HG03025 (cell line): Measurements from ENCODE around the gene SYTL3.
"Not testable (repeated sequence)": the region's sequence is repeated elsewhere in the genome, so short reads cannot be mapped to it uniquely, and the experiment has no call there.

ENCODE experiments used
- ATAC-seq: cut with Tn5 transposase; IDR thresholded peaks from one replicate; pipeline ENCODE4 v1.9.1; 2021; ENCODE audit warnings: mild to moderate bottlenecking, moderate library complexity; ENCODE audit not compliant: unreplicated experiment, low FRiP score

The SYTL3 gene

DNA sequence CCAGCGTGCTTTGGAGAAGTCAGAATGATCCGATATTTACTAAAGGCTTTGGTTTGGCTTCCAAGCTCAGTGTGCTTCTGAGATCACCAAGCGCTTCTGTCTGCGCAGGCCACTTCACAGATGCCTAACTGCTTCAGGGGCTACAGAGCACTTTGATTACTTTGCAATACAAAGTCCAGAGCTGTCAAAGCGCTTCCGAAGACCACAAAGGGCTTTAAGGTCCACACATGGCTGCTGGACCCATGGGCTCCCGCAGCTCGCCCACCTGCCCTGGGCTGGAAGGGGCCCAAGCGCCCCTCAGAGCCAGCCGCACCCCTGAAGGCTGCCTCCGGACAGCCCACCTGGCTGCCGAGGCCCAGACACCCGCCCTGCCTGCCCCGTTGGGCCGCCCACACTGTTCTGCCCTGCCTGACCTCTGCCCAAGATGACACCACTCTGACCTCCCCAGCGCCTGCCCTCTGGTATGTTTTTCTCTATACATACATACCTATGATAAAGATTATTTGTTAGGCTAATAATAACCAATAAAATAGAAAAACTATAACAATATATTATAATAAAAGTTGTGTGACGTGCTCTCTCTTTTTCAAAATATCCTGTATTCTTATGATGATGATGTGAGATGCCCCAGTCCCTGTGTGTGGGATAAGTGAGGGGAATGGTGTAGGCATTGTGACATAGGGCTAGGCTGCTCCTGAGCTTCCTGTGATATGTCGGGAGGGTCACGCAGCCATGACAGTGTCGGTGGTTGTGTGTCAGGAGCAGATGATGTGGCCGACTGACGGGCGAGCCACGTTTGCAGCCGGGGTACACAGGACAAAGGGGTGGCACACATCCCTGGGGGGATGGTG lies 27.9 kb upstream of the SYTL3 start:
- ATAC-seq: no peak

DNA sequence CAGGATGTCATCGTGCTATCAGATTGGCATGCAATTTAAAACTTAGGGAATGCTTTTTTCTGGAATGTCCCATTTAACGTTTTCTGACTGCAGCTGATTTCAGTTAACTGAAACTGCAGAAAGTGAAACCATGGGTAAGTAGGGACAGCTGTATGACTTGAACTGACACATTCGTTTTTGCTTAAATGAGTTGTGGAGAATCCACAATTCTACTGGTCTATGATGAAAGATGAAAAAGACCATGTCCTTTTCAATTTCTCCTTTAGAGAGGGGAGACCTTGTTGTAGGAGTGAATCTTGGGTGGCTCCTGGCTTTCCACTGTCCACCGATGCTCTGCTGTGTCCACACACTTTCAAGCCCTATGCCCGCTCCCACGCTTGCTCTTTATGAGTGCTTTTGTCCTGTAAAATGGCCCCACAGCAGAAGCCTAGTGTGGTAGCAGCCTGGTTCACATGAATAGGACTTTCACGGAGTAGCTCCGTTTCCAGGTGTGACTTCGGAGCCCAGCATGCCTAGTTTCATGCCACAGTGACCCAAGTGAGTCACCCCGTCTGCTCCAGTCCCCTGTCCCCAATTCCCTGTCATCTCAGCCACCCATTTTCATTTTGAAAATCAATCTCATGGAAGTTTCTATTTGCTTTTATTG lies 27.2 kb upstream of the SYTL3 start:
- ATAC-seq: no peak

DNA sequence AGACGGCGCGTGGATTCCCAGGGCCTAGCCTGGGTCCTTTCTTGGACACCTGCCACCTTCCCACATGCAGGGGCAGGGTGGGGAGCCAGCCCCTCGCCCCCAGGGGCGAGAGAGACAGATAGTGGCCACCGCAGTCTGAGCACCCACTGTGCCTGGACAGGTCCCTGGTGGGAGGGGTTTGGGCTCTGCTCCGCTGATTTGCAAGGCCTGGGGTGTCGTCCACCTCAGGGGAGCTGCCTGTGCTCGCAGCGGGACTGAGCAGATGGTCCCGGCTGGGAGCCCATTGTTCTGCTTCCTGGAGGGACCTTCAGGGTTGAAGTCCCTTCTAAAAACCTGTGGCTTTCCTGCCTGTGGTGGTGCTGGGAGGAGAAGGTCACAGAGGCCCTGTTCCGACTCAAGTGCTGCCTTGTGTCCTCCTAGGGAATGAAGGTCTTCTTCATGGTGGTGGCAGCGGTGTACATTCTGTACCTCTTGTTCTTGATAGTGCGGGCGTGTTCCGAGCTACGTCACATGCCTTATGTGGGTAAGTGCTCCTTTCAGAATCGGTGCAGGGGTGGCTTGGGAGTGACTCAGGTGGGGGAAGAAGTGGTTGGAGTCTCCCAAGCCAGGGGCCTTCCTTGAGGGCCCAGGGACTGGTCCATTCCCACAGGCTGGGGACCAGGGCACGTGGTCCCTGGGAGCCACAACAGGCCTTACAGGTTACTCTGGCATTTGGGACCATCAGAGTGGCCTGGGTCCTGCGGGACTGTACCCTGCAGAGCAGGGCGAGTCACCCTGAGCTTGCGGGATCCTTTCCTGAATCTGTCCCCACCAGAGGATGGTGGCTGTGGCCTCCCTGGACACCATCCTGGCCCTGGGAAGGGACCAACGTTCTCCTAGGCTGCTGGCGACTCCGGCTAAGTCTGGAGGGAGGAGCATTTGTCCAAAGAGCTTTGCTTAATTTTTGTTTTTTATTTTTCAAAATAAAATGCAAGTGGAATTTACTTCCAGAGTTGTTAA lies 24.9 kb upstream of the SYTL3 start:
- no peak for ATAC-seq

DNA sequence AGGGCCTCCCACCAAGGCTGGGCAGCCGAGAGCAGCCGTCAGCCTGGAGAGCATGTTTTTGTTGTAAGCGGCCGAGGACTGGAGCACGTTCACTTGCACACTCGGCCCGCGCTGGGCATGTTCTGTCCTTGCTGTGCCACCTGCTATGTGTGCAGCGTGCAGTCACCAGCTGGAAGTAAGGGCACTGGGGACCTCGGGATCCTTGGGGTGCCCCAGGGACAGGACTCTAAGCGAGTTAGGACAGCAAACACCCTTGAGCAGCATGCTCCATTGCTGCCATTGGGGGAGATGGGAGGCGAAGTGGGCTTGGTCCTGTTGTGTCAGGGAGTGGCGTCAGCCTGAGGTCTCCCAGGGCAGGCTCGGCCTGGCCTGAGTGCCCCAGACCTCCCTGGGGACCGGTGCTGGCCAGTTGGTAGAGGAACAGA lies 24.0 kb upstream of the SYTL3 start:
- no peak for ATAC-seq

DNA sequence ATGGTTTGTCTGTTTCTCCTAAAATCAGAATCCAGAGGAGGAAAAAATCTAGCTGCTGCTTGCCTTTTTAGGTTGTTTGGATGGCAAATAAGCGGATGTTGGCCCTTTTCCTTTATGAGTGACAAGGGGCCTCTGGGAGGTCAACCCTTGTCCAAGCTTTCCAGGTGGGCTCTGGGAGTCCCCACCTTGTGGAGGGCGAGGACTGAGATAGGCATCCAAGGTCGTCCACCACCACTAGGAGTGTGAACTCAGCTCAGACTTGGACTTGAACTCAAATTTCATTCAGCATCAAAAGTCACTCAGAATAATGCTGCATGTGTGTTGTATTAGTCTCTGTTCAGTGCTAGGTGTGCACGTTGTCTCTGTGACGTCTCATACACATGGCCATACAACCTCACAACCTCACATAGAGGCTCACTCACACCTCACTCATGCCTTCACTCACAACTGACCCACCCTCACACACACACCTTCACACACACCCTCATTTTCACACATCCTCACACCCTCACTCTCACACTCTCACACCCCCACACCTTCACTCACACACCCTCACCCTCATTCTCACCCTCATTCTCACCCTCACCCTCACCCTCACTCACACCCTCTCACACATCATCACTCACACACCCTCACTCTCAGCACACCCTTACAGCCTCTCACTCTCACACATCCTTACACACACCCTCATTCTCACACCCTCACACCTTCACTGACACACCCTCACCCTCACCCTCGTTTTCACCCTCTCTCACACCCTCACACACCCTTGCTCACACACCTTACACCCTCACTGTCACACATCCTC lies 23.3 kb upstream of the SYTL3 start:
- no peak for ATAC-seq

DNA sequence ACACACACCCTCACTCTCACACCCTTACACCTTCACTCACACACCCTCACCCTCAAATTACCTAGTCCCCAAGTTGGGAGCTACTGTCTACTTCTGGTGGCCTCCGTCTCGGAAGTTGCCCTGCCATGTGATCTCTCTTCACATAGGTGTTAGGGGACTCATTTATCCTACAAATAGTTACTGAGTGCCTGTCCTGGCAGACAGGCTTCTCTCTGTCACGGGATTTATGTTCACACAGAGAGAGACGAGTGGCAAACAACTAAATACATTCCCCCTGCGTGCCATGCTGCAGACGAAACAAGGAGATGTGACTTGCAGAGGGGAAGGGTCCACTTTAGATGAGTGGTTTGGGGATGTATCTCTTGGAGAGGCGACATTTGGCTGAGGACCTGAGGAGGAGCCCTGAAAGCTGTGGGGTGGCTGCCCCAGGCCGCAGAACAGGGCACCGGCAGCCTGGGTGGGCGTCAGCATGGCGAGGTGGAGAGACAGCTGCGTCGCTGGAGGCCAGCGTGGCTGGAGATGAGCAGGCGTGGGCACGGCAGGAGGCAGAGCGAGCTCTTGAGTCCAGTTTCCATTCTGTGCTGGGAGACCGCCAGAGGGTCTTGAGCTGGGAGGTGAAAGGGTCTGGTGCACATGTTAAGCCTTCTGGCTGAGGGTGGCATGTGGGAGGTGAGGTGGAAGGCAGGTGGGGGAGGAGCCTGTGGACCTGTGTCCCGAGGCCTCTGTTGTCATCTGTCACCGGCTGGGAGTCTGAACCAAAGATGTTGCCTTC lies 22.5 kb upstream of the SYTL3 start:
- ATAC-seq: no peak

DNA sequence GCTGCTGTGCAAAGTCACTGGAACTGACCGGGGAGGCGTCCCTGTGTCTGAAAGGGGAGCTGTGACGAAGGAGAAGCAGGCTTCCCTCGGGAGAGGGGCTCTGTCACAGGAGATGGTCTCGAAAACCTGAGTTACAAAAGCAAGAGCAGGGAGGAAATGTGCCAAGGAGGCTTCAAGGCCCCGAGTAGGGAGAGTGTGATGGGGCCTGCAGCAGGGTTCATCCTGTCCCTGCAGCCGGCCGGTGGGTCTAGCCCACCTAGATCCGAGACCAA lies 22.0 kb upstream of the SYTL3 start:
- no peak for ATAC-seq

DNA sequence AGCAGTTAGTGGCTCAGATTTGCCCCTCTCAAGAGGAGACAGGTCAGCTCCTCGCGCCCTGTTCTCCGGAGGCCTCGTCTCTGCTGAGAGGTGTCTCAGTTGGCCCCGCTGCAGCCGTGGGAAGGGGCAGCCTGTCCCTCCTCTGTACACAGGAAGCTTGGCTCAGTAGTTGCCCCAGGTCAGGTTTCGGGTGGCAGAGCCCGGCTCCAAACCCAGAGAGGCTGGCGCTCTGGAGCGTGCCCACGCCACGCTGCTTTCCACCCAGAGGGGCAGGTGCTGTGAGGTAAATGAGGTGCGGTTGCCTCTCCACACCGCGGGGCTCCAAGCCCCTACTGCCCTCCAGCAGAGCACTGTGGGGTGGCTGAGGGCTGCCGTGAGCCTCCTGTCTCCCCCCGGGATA lies 21.3 kb upstream of the SYTL3 start:
- no peak for ATAC-seq

DNA sequence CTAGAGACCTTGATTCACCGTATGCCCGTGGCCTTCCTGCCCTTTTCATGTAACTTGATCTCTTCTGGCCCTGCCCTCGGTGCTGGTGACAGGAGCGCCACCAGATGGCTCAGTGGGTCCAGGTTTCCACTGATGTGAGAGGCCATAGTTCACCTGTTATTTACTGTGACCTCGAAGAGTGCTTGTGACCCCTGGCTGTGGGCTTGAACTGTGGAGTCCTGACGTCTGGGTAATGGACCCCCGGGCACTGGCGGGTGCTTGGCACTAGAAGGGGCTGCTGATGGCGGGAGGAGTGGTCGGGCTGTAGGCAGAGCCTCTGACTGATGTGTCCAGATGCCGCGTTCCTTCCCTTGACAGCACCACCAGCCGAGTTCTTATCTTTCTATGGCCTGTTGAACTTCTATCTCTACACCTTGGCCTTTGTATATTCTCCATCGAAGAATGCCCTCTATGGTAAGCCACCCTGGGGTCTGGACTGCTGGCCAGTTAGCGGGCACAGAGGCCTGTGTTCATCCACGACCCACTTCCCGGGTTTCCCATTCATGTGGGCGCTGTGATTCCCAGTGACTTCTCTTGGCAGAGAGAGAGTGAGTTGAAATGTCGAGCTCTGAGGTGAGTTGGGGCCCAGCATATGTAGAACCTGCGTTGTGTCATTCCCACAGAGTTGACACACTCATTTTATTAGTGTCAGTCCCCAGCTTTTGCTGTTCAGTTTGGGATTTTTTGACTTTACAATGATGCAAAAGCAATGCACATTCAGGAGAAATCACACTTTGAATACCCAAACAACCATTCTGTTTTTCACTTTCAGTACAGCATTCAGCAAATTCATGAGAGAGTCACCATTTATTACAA lies 20.3 kb upstream of the SYTL3 start:
- ATAC-seq: no peak

DNA sequence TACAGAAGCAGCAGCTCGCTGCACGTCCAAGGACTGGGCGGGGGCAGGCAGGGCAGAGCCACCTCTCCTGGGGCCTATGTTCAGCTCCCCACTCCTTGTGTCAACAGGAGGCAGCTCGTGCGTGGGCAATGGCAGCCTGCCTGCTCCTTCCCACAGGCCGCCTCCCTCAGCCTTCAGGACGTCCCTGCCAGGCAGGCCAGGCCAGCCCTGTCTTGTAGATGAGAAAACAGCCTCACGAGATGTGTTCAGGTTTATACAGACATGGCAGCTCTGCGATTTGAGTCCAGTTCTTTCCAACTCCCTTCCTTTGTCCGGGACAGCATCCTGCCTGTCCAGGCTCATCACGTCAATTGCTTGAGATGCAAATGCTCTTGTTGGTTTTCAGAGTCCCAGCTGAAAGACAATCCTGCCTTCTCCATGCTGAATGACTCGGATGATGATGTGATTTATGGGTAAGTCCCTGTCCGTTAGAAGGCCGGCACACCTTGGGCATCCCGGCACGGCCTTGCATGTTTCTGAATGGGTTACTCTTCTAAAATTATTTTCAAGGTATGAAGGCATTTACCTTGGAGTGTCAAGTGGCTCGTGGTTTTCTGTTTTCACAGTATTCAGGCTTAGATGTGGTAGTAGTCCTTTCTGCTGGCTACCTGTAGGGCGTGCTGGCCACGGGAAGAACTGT lies 18.8 kb upstream of the SYTL3 start:
- no peak for ATAC-seq

DNA sequence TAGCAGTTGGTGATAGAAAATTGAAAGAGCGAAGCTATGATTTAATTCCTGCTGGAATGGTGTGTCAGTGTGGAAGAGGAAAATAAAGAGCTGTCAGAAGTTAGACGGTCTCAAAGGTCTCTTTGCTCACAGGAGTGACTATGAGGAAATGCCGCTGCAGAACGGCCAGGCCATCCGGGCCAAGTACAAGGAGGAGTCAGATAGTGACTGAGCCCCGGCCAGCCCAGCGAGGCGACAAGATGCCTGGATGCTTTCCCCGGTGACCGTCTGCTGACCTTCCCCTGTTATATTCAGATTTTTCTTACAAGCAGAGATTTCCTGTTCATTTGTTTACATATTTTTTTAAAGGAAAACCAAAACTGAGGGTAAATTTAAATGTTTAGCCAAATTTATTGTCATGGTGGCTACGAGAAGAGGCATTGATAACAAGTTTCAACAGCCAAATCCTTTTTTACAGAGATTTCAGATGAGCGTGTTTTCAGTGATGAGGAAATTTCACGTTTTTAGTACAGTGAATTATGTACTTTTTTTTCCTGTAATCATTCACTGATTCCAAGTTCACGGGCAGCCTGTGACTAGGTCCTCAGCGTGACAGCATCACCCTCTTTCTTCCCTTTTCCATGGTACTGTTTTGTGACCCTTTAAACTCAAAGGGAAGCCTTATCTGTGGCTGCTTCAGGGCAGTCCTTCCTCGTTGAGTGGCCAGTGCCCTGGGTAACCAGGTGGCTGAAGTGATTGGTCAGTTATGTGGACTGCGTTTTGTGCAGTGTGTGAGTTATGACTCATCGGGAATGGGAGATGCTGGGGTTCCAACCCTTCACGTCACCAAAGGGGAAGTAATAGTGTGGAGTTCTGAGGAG lies 17.9 kb upstream of the SYTL3 start:
- ATAC-seq: no peak

DNA sequence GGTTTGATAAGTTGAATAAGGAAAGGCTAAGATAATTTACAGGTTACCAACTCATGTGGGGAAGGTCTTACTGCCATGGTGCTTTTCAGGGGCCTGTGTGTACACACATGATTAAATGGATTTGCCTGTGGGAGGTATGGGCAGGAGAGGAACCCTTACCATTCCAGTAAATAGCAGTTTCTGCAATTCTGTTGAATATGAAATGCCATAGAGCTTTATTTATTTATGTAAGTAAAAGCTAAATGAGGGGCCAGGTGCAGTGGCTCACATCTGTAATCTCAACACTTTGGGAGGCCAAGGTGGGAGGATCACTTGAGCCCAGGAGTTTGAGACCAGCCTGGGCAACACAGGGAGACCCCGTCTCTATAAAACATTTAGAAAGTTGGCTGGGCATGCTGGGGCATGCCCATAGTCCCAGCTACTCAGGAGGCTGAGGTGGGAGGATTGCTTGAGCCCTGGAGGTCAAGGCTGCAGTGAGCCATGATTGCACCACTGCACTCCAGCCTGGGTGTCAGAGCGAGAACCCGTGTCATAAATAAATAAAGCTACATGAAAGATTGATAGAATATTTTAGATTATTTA lies 17.2 kb upstream of the SYTL3 start:
- not testable (repeated sequence) for ATAC-seq

DNA sequence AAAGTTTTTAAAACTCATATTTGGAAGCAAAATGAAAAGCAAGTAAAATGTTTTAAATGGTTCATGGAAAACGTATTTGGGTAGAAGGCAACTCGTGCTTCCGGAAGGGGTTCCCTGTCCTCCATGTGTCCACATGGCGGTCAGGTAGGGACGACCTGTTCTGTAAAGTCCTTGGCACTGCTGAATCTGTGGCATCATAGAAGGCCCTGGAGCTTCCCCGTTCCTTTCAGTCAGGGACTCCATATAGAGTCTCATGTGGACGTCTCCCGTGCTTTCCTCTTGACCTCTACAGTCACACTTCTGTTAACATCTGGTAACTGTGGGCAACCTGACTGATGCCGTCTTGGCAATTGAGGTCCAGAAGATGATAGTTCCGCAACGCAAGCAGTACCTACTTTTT lies 16.7 kb upstream of the SYTL3 start:
- ATAC-seq: no peak

DNA sequence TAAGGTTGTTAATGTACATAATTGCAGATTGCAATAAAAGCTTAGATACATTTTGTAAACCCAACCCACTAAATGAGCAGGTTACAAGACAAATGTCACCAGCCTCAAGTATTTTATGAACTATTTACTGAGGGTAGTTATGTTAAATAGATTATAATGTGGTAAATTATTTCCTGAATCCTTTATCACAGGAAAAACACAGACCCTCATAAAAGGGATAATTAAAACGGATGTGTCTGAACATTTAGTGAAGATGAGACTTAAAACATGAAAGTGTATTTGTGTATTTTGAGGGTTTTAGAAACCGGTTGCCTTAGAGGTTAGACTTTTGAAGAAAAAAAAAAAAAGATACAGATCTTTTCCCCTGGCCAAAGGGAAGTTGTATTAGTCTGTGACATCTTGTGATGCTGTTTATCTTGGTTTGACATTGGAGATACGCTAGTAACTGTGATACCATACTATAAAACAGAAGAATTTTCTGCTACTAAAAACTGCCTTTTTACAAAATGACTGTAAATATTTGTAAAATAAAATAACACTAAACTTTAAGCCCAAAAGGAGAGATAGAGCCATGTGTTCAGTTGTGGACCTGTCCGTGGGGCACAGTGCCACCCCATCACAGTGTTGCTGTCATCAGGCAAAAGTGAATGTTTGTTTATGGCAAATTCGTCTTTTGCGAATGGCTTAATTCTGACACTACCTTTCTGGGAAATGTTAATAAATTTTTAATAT lies 15.0 kb upstream of the SYTL3 start:
- no peak for ATAC-seq

DNA sequence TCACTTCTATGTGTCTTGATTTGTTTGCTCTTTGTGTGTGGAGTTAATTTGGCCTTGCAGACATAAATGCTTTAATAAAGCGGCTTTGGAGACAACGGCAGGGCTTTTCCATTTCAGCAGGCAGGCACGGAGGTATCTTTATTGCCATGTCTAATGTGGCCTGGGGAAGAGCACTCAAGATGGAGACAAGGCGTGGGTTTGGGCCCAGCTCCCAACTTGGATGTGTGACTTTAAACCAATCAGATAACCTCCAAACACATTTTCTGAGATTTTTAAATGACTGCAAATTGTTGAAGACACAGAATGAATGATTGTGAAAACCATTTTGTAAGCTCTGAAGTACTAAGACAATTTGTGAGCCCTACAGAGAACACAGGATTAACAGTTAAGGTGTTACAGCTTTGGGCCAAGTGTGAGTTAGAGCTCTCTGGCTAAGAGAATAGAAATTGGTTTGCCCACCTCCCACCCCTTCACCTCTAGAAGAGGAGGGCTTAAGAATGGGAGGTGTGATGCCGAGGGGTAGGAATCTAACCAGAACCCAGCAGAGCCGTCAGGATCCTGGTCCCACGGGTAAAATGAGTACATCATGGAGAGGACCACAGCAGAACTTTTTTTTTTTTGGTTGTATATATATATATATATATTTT lies 14.3 kb upstream of the SYTL3 start:
- ATAC-seq: no peak

DNA sequence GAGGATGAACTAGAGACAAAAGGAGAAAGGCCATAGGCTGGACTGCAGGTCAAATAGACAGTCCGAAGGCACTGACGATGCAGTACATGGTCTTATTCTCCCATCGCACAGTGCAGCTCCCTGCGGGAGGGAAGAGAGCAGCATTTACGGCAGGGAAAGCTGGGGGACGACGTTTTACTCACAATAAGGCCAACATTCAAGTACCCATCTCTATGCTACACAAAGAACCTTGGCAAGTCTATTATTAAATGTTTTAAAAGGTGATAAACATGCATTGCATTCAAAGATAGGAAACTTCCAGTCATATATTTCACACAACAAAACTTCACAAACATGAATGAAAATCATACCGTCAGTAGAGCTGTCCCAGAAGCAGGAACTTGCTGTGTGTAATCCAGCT lies 13.1 kb upstream of the SYTL3 start:
- no peak for ATAC-seq
